Activated CD4-positive, CD25-positive, alpha-beta regulatory T cell treated with anti-CD3 and anti-CD28 coated beads, Interleukin-2, amount 50 U/mL, for 72 hours (primary cell): ENCODE results near the gene RRAGC.
"Not testable (repeated sequence)": the region's sequence is repeated elsewhere in the genome, so short reads cannot be mapped to it uniquely, and the experiment has no call there.

ENCODE experiments used
- DNase-seq: peaks from one replicate; pipeline ENCODE4 v3.0.0; 2021

Gene RRAGC

DNA sequence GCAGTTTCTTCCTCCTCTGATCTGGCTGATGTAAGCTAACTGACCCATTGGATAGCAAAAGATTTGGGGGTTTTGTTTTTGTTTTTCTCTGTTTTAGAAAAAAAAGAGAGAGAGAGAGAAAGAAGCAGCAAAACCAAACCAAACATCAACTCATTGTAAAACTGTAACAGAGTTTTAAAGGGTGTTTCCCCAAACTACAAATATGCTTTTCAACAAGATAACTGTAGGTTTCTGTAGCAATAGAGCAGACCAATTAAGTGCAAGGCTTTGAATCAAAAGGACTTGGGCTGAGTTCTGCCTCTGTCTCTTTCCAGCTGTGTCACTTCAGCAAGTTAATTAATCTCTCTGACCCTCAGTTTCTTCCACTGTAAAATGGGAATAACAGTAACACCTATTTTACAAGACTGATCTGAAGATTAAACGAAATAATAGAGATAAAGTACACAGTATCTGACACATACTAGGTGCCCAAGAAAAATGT is 44.5 kb downstream of the RRAGC start:
- DNase-seq = no peak

DNA sequence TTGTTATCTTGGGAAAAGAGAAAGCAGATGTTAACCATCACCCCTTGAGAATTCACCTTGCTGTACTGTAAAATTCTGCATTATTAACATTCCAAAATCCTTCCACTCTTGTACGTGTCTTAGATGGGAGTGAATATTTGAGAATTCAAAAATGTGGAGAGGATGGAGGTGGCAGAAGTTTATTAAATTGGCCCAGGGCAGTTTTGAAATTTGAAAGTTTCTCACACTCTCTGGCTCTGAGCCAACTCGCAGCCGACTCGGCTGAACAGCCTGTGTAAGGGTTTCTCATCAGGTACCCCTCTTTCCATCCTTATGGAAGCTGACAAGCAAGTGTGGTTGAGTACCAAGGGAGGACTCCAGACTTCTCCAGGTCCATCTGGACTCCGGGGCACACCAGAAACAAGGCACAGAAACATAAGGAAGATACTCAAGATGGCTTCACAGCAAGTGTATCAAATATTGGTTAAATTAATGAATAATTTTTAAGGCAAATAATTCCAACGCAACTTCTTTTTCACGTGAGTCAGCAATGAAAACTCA is 45.1 kb downstream of the RRAGC start:
- no peak for DNase-seq

DNA sequence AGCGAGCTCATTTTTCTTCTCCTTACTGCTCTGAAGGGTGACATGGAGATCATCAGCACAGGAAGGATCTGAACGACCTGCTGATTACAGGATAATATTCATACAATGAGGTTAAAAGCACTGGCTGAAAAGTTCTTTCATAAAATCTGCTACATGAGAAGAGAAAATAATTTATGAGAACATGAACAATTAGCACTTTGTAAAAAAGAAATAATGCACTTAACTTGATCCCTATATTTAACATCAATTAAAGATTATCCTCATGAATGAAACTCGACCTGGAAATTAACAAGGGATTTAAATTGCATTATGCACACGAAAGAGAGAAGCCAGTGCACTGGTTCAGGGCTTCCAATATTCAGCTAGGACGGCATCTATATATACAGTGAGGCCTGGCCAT is 46.6 kb downstream of the RRAGC start:
- no peak for DNase-seq

DNA sequence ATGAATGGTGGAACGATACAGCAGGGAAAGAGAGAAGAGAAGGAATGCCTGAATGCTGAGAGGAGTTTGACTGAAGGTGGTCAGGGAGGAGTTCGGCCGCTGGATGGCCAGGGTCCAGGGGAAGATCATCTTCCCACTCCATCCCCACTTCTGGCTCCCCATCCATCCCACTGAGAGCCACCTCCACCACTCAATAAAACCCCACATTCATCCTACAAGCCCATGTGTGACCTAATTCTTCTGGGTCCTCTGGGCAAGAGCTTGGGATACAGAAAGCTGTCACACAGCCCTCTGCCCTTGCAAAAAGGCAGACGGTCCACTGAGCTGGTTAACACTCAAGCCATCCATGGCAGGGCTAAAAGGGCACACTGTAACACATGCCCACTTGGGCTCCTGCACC is 48.1 kb downstream of the RRAGC start:
- not testable (repeated sequence) for DNase-seq

DNA sequence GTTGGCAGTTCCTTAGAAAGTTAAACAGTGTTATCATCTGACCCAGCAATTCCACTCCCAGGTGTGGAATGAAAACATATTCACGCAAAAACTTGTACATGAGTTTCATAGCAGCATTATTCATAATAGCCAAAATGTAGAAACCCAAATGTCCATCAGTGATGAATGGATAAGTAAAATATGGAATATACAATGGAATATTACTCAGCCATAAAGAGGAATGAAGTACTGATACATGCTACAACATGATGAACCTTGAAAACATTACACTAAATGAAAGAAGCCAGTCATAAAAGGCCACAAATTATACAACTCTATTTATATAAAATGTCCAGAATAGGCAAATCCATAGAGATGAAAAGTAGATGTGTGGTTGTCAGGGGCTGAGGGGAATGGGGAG is 53.5 kb downstream of the RRAGC start:
- no peak for DNase-seq

DNA sequence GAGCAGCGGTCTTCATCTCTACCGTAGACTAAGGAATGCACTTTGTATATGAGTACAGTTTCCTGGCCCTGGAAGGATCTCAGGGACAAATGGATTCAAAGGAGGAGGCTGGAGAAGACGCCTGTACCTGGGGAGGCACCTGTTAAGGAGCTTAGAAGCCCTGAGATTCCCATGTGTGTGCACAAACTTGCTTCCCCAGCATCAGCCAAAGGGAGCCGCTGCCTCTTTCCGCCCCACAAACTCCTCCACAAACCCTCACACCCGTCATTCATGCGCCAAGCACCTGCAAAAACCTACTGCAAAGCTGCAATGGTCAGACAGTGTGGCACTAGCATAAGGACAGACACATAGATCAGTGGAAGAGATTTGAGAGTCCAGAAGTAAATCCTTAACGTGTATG is 54.5 kb downstream of the RRAGC start:
- no peak for DNase-seq

DNA sequence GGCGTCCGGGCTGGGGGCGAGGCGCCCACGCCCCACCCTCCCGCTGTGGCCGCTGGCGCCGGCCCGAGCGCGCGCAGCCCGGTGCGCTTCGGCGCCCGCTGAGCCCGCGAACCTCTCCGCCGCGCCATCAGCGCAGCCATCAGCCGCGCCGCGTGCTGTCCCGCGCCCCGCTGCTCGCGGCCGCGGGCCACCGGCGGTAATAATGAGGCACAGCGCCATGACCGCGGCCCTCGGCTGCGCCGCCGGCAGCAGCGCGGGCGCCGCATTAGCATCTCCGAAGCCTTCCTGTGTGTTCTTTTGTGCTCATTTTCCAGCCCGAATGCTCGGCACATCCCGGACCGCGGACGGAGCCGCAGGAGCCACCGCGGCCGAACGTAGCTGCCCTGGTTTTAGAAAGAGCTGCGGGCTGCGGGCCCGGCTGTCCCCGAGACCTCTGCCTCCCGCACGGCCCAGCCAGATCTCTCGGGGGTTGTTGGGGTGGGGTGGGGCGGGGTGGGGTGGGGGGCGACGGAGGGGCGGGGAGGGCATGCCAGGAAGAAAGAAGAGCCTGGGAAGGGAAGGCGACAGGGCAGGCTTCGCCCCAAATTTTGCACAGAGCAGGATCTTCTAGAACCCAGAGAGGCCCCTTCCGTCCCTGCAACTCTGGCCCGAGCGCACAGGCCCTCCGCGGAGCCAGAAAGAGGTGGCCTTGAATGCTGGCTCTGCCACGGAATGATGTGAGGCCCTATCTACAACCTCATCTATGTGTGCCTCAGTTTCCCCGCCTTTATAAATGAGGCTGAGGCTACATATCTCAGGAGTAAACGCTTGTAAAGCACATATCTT is 55.3 kb downstream of the RRAGC start:
- no peak for DNase-seq

DNA sequence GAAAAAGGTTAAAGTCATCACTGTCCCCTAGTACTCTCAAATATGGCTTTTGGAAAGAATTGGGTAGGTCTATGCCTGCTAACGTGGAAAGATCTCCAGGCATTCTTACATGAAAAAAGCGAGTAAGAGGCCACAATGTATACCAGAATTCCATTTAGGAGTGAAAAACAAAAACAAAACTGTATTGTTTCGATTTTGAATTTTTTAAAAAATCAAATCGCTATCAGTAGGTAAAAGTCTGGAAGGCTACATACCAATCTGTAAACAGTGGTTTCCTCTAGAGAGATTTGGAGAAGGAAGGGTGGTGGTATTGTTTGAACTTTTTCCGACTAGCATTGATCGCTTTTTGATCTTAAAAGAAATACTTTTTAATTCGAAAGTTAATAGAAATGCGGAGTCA is 55.9 kb downstream of the RRAGC start:
- no peak for DNase-seq

DNA sequence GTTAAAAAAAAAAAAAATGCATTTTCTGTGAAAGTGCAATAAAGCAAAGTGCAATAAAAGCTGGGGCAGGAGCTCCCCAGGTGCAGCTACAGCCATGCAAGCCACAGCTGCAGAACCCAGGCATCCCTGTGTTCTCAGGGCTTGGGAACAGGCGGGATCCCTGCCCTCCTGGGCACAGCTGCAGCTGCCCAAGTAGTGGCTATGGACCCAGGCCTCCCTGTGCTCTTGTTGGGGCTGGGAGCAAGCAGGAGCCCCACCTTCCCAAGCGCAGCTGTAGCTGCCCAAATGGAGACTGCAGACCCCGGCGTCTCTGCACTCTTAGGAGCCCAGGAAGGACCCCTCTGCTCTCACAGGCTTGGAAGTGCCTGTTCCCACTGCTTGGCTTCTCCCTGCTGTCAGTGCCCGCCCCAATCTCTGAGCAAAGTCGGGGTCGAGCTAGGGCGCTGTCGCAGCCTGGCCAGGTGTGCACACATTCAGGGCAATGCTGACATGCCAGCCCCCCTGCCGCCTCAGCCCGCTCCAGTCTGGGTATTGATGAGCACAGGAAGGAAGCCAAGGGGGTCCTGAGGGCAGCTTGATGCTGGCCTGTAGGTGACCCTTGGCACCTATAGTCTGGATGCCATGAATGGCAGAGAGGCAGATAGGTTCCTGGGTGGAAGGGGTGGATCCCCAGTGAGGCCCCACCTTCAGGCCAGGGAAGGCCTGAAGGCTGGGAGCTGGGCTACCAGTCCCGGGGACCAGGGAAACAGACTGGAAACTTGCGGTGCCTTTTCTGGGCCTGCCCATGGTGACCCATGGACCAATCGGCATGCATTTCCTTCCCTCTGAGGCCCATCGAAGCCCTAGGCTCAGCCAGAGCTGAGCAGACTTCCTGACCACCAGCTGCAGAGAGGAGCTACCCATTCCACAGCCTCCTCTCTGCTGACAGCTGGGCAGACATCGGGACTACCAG is 58.6 kb downstream of the RRAGC start:
- no peak for DNase-seq

DNA sequence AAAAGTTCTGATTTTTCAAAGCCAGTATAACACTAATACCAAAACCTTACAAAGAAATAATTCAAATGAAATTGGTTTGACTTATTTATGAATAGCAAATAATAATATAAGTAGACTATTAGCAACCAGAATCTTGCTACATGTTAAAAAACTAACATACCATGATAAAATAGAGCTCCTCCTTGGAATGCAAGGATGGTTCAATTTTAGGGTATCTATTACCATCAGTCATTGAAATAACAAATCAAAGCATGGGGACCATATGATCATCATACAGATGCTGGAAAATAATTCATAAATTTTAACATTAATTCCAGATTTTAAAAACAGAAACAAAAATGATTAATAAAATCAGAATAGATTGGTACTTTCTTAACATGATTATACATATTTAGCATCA is 66.3 kb downstream of the RRAGC start:
- no peak for DNase-seq

DNA sequence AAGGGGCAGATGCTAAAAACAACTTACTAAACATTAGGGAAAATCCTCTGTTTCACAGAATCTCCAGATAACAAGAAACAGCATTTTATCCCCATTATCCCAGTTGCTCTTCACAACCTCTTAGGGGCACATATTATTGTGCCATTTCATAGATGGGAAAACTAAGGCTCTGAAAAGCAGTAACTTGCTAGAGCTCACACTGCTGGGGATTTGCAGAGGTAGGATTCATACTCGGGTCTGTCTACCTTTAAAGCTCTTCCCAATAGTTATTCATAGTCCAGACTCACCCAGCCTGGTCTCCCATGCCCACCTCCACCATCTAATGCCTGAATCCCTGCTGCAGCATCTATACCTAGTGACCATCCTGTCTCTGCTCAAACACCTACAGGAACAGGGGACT is 67.7 kb downstream of the RRAGC start:
- DNase-seq = no peak

DNA sequence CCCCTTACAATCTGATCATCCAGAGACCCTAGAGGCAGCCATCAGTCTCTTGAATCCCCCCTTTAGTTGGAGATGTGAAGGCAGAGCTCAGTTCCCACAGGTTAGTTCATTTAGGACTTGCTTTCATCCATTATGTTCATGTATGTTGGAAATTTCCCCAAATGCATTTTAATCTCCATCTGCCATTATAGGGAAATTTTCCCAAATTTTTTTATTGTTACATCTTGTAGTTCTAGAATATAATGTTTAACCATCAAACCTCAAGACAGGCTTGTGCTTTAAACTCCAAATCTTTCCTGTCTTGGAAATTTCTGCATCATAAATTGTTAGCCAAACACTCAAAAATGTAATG is 68.4 kb downstream of the RRAGC start:
- no peak for DNase-seq

DNA sequence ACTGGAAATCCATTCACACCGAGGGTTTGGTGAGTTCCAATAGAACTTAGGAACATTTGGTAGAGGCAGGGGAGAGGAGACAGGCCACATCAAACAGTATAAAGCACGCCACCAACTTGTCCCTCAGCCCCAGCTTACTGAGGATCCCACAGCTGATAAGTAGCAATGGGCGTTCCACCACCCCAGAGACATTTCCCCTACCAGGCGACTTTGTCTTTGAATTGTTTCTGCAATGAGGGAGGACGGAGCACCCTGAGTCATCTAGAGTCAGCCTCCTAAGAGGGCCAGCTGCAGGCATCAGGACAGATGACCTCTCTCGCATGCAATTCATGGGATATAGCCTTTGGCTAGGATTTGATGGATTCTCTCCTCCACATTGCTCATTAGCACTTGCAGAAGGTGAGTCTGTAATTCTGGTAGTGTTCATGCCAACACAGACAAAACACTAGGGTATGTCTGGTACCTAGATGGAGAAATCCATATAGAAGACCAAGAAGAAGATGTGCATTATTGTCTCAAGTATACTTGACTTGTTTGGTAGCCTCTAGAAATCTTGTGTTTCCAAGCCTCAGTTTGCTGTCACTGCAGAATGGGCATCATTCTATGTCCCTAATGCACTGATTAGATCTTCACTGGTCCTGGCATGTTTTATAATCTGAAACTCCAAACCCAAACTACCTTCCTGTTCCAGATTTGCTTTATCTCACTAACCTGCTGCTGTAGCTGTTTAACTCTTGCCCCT is 69.0 kb downstream of the RRAGC start:
- no peak for DNase-seq

DNA sequence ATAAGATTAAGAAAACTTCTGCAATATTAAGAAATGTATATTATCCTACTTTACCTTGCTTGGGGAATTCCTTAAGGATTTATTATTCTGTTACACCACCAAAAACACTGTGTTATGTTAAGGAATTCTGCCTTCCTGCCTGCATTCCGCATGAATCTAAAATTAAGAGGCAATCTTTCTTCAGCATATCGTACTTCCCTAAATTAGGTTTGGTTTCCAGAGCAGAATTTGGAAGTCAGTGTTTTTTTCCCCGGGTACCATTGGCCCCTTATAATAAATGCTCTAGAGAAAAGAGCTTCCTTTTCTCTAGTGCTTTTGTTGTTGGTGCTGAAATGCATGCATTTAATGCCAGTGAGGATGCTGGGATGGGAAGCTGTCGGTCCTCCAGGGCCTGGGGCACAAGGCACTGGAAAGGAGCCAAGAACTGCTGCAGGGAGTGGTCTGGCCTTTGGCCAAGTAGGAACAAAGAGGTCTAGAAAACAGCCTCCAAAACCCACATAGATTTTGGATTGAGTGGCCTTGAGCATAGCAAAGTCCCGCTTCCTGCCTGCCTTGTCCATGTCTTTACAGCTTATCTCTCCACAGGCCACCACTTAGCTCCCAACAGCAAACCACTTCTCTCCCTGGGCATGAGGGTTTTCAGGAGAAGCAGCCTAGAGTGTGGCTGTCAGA is 69.9 kb downstream of the RRAGC start:
- DNase-seq = no peak

DNA sequence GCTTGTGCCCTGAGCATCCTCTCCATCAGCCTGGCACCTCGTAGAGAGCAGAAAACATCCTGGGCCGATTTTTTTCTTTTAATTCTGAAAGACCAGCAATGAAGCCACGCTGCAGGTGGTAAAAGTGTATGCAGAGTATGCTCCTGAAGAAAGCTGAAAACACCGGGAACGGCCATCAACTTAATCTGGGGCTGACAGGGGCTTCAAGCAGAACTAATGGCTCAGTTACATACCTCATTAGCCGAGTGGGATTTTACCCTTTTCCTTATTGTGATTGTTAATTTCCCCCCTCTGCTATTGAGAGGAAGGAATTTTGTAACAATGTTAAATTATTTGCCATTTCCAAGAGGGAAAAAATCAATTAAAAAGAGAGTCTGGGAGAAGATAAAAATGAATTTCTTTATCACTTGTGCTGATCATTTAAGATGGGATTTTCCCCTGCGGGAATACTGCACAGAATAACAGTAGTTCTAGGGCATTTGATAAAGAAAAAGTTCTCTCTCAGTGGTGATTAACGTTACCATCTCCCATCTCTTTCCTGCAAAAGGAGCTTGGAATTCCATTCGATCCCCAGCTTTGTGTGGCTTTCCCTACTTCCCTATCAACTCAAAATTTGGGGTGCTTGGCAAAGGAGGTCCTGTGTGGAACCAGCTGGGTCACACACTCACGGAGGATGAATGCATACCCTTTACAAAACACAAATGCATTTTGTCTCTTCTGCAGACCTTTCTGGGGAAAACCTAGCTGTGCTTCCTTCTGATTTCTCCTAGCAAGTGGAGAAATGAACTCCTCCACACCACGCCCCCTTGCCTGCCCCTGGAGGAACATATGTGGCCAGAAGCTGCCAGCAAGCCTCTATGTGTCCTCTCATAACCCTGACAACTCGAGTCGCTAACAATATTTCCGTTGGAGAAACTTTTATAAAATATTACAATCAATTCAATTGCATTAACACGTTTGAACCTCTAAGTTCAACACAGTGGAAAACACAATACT is 70.9 kb downstream of the RRAGC start:
- DNase-seq = no peak
